ENCODE measurements around the gene TEX9.
A peak's percentile ranks its signal among the peaks of the same experiment; 100 is the strongest.

The TEX9 gene

DNA sequence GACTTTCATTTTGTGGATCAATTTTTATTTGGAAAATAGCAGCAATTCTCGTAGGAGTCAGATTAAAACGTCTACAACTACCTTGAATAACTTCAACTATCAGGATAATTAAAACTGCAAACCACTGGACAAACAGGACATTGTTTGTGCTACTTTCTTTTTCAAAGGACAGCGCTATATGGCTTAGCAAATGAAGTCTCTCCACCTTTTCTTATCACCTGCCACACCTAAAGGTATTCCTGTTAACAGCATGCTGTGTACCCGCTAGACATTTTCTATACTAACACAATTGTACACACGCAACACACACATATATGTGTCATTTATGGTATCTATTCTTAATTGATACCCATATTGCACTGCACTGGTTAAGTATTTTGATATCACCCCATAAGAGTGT is 80.5 kb downstream of the TEX9 start:
- DNase-seq (ENCODE audit: low read depth in 2 of 2), result no peak

DNA sequence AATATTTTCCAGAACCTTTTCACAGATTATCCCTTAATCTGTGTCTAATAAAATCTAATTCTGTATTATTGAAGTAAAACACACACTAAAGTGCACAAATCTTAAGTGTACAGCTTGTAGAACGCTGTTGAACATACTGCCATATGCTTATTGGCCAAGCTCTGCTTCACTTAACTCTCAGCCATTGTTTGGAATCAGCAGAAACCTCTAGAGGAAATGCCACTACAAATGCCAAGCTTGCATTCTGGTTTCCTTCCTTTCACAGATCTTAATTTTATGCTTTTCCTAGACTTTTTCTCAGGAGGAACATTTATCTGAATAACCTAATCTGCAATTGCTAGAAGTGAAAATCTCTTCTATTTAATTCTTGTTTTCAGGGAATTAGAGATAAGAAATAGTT is 89.6 kb downstream of the TEX9 start:
- no peak for DNase-seq (ENCODE audit: low read depth in 2 of 2)

DNA sequence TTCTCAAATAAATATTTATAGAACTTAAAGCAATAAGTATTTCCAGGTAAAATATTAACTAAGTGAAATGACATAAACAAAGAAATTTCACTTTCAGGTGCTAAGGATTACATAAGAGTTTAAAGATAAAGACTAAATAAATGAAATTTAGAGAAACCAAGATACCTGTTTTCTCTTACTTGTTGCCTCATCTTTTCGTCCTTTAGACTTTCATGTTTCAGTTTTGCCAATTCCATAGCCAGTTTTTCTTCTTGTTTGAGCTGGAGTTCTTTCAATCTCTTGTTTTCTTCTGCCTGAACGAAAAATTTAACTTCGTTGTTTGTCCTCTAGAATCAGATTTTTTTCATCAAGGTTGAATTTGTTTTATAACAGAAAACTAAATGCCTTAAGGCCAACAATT is 91.0 kb downstream of the TEX9 start:
- no peak for DNase-seq (ENCODE audit: low read depth in 2 of 2)

DNA sequence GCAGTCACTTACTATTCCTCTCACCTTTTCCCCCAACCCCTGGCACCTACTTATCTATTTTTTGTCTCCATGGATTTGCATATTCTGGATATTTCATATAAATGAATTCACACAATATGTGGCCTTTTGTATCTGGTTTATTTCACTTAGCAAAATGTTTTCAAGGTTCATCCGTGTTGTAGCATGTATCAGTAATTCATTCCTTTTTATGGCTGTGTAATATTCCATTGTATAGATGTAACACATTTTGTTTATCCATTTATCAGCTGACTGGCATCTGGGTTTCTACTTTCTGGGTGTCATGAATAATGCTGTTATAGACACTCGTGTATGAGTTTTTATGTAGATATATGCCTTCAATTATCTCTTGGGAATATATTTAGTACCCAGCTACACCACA is 93.9 kb downstream of the TEX9 start:
- DNase-seq (ENCODE audit: low read depth in 2 of 2), result no peak

DNA sequence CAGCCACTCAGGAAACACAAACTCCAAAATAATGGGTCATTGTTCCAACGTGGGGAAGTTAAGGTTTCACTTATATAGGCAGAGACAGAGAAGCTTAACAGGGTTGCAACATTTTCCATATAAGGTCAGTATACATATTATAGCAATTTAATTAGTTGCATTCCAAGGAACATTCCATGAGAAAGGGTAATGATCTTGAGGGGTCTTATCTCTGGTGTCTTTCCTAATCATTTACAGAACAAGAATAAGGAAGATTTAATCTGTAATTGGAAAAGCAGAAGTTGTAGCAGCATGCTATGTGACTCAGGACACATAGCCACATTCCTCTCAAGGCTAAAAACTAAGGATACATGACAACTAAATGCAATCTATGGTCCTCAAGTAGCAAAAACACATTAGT is 94.8 kb downstream of the TEX9 start:
- no peak for DNase-seq (ENCODE audit: low read depth in 2 of 2)

DNA sequence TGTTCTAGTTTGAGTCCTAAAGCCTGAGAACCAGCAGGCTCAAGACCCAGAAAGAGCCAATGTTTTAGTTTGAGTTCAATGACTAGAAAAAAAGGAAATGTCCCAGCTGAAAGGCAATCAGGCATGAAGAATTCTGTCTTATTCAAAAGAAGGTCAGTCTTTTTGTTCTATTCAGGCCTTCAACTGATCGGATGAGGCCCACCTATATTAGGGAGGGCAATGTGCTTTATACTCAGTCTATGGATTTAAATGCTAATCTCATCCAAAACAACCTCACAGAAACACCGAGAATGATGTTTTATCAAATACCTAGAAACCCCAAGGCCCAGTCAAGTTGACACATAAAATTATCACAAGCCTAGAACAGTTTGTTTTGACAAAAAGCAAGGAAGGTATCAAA is 95.7 kb downstream of the TEX9 start:
- DNase-seq (ENCODE audit: low read depth in 2 of 2), result no peak

DNA sequence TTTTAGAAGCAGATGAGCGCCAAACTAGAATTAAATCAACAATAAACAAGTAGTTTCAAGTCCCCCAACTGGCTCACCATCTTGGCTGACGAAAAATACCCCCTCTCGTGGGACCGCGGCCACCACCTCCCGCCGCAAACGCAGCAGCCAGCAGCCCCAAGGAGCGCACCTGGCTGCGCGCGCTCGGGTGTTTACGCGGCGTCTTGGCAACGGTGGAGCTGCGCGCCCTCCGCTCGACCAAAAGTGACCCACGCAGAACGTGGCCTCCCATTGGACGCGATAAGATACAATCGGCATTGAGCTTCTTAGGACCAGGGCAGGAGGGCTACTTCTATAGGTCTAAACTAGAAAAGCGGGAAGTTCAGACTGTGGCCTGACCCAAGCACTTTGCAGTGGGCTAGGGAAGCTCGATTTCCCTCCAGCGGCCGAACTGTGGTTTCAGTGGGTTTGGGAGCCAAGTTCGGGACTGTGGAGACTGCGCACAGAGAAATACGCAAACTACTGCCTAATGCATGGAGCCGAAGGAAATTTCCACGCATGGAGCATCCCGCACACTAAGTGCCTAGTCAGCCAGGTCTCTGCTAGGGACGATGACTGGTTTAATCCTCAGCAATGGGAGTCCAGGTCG is 99.8 kb downstream of the TEX9 start, which contains the start of gene MNS1:
Gene MNS1 (minus strand): TSS at position 245 of the 628 bp plus-strand sequence. CDS start 165 bp downstream, at position 80.
- peak; percentile 45 to 64 for DNase-seq (ENCODE audit: low read depth in 2 of 2)

DNA sequence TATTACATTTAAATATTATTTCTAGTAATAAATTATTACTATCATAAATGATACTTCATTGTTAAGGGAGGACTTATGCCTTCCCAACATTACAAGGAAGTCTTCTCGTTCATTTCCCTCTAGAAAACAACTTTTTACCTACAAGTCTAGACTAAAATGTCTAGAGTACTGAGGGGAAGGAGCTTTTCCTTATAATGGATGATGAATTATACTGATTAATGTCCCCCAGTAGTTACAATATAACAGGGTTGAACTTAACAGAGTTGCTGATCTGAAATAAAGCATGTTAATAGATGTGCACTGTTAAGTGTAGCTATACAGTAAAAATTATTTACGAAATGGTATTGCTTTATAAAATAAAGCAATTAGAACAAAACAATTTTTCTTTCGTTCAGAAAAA is 102.4 kb downstream of the TEX9 start:
- no peak for DNase-seq (ENCODE audit: low read depth in 2 of 2)

DNA sequence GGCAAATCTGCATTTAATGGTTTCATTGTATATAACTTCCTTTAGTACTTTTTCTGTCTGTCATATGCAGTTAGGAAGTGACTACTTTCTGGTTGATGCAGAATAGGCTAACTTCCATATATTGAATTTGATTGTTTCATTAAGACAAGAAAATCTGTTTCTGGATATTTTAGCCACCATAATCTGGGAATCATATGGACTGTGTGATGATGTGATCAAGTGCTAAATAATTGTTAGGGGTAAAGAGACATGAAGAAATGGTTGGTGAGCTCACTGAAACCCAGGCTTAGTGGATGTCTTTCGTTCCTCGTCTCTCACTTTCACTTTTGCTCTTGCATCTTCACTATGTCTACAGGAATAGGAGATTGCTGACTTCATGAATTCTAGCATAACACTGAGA is 103.2 kb downstream of the TEX9 start:
- no peak for DNase-seq (ENCODE audit: low read depth in 2 of 2)

DNA sequence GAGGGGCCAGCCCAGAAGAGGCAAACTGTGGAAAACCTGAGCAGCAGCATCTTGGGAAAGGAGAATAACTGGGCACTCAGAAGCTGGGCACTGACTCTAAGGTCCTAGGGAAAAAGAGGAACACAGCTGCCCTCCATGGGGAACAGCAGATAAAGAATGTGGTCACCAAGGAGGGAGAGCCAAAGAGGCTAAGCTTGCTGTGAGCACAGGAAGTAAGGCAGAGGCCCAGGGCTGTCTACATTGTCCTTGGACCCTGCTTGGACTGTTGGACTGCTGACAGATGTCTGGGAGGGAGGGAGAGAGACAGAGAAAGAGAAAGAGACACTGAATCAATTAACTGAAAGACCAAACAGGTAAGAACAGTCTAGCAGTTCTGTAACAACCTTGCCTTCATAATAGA is 104.3 kb downstream of the TEX9 start:
- no peak for DNase-seq (ENCODE audit: low read depth in 2 of 2)

DNA sequence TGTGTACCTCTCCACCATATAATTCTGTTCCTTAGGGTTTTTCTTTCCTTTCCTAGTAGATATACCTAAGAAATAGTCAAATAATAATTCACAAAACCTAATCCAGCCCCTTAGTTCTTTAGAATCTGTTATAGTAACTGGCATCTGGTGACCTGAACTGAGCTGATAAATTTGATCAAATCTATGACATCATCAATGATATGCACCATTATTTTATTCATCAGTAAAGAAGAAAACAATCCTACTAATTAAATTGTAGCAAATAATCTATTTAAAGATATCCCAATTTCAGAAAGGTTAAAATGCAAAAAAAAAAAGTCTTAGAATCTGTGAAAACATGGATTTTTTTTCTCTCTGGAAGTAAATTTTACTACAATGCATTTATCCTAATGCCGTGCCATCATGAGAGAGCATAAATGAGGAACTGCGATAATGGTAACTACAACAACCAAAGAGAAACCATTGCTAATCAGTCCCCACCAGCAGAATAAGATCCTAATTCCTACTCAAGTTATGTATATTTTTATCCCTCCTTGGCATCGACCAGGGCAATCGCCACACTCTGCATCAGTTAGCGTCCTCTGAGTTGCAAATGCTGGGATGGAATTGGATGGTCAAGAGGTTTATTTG is 106.3 kb downstream of the TEX9 start:
- DNase-seq (ENCODE audit: low read depth in 2 of 2), result no peak

DNA sequence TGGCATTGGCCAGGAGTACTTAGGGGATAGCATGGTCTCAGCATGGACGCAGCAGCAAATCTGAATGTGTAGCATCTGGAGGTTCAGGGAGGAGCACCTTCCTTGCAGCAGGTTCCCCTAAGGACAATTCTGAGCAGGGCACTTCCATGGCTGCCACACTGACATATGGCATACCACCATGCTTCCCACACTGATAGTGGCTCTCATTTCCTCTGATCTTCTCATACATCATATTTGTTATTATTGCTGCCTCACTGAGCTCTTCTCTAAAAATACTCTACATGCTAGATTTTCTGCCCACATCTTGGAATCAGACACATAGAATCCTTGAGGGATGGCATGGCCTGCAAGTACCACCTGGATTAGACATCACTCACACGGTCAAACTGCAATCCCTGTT is 107.1 kb downstream of the TEX9 start:
- no peak for DNase-seq (ENCODE audit: low read depth in 2 of 2)

DNA sequence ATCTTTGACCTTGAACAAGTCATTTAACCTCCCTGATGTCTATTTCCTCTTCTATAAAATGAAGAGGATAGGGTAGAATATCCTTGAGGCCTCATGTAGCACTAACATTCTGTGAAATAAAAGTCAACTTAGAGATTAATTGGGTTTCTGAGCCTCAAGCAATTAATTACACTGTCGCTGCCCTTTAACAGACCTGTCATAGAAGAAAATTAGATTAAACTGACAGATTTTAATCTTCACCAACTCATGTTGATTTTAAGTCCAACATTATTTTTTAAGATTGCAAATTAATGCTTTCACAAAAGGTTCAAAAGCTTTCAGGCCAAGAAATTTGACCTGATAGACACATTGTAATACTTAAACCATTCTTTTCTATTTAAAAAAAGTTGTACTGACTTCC is 107.8 kb downstream of the TEX9 start:
- no peak for DNase-seq (ENCODE audit: low read depth in 2 of 2)

DNA sequence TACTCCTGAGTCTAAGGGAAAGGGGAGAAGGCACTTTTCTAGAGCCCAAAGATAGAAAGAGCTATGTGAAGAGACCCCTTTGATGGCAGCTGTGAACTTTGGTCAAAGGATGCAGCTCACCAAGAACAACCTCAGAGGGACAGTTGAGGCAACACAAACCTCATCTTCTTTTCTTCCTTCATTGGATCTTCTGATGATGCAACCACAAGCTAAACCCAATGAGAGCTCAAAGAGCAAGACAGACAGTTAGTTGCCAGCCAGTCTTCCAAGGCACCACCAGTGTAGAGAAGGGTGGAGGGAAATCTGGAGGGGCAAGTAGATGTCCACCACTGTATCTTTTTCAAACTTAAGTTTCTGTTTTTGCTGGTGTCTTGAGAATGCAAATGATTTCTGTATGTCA is 110.1 kb downstream of the TEX9 start:
- DNase-seq (ENCODE audit: low read depth in 2 of 2), result no peak
